Body of pancreas (tissue), 4 donors: Measurements from ENCODE around the gene TIMM13. TPM values are rescaled to one million over a fixed set of nuclear protein-coding genes. Genes with fewer than 3 reads are reported as not detected.
A peak's percentile ranks its signal among the peaks of the same experiment; 100 is the strongest.
"Not testable (repeated sequence)": the region's sequence is repeated elsewhere in the genome, so short reads cannot be mapped to it uniquely, and the experiment has no call there.

Experiments used
- ATAC-seq: fragments of 150-250 bp; one replicate; pipeline ENCODE4 v1.9.1; 2016
- DNase-seq, 4 donors: peaks; one replicate each; pipeline ENCODE4 v3.0.0-alpha.2; 2019
- H3K27ac ChIP-seq, 4 donors: fragments of 200-600 bp; sonication (generic); 1 replicate in 3 of 4; 2 replicates in 1 of 4; pipeline versions ENCODE4 v1.5.1 to v1.6.1; 2016 to 2019; ENCODE audit warnings: mild to moderate bottlenecking in 1 of 4, mixed read lengths in 1 of 4, moderate library complexity in 1 of 4
- H3K27me3 ChIP-seq, 2 donors: fragments of 200-600 bp; sonication (generic); one replicate each; pipeline ENCODE4 v1.6.0; 2016; ENCODE audit warnings: mild to moderate bottlenecking in 1 of 2
- H3K36me3 ChIP-seq, 2 donors: fragments of 200-600 bp; sonication (generic); replicated peaks in 1 of 2; 2 replicates each; pipeline ENCODE4 v1.5.1; 2016; ENCODE audit warnings: low read depth in 2 of 2; ENCODE audit not compliant: insufficient read depth in 1 of 2
- H3K4me1 ChIP-seq: fragments of 200-600 bp; sonication (generic); one replicate; pipeline ENCODE4 v1.6.0; 2016
- H3K4me3 ChIP-seq, 2 donors: fragments of 200-600 bp; sonication (generic); 1 replicate in 1 of 2; 2 replicates in 1 of 2; pipeline ENCODE4 v1.5.1; 2016 to 2019
- H3K9me3 ChIP-seq, 3 donors: fragments of 200-600 bp; sonication (generic); 1 replicate in 2 of 3; 2 replicates in 1 of 3; pipeline ENCODE4 v1.5.1; 2016
- CTCF ChIP-seq, 7 experiments: fragments of 450-650 bp in 4 of 7; fragments of 200-600 bp in 3 of 7; sonication (generic) in 3 of 7; IDR thresholded peaks; one replicate each; pipeline ENCODE4 v1.5.1; 2016 to 2019; ENCODE audit warnings: antibody characterized with exemption in 7 of 7
- POLR2A ChIP-seq, 3 donors: fragments of 450-650 bp; IDR thresholded peaks; one replicate each; pipeline ENCODE4 v1.6.1; 2016; ENCODE audit warnings: antibody characterized with exemption in 3 of 3, mild to moderate bottlenecking in 2 of 3
- WGBS, 2 donors: methylation state at CpG; one replicate each; pipeline ENCODE4 v1.1.5; 2017; 5-methylcytosine and 5-hydroxymethylcytosine counted together
- intact Hi-C: fragments of 100-400 bp; cut with DNase I; formaldehyde crosslinking; loops from one replicate; pipeline ENCODE4 v1.15.1; 2023
- total RNA-seq, 2 donors: library from RNA; depleted of rRNA; stranded (reverse); fragments of >200 nt; gene quantifications; one replicate each; pipeline ENCODE4 v1.1.0, GENCODE V29; 2016

Gene TIMM13
- total RNA-seq, 2 donors from 2014 or later: 16.3 to 36.6 TPM

GRCh38 chr19:2462635-2463421 lies 35.4 kb upstream of the TIMM13 start:
- WGBS, 2 donors: 4 to 17% methylated on average over 30 to 46 of the region's 46 CpGs
- peaks cover 16% of the 10 kb centered on the region for H3K4me1 ChIP-seq
- H3K27ac ChIP-seq: peak overlapping the region in 2 of 4 donors; percentile 32 to 37
- no peaks in the 10 kb centered on the region for H3K36me3 ChIP-seq
- no peaks in the 10 kb centered on the region for H3K9me3 ChIP-seq
- TF ChIP-seq POLR2A (IDR thresholded peaks at IDR 0.05) (no peak), CTCF (IDR thresholded peaks at IDR 0.05) (peak in 1 of 7 experiments; percentile 10)
- no peaks in the 10 kb centered on the region for H3K27me3 ChIP-seq
- peak; percentile 90 for ATAC-seq
- H3K4me3 ChIP-seq: no peak overlapping the region
- peak; percentile 86 to 90 (median 88) for DNase-seq
- intact Hi-C loops: no loop called here

GRCh38 chr19:2461751-2462634 lies 34.6 kb upstream of the TIMM13 start:
- H3K36me3 ChIP-seq: no peaks in the 10 kb centered on the region
- ATAC-seq (peak; percentile 26), DNase-seq (peak; percentile 14 to 39 (median 34))
- WGBS, 2 donors: 3 to 20% methylated on average over 9 to 62 of the region's 62 CpGs
- TF ChIP-seq CTCF (IDR thresholded peaks at IDR 0.05) (peak in 2 of 7 experiments; percentile 22 to 34), POLR2A (IDR thresholded peaks at IDR 0.05) (no peak)
- no peaks in the 10 kb centered on the region for H3K27me3 ChIP-seq
- intact Hi-C loops: no loop called here
- H3K4me3 ChIP-seq: peak overlapping the region in 1 of 2 donors; percentile 52
- H3K9me3 ChIP-seq: no peaks in the 10 kb centered on the region
- H3K27ac ChIP-seq: peak overlapping the region in 1 of 4 donors; percentile 37
- peaks cover 20% of the 10 kb centered on the region for H3K4me1 ChIP-seq

GRCh38 chr19:2460245-2460644 lies 32.9 kb upstream of the TIMM13 start:
- H3K27ac ChIP-seq: no peak overlapping the region
- peaks cover 30% of the 10 kb centered on the region for H3K4me1 ChIP-seq
- DNase-seq: no peak
- no peak overlapping the region for H3K4me3 ChIP-seq
- WGBS, 2 donors: 95 to 100% methylated on average over 1 of the region's 1 CpG
- no peak for TF ChIP-seq POLR2A (IDR thresholded peaks at IDR 0.05)
- no peak for TF ChIP-seq CTCF (IDR thresholded peaks at IDR 0.05)
- H3K27me3 ChIP-seq: no peaks in the 10 kb centered on the region
- no peaks in the 10 kb centered on the region for H3K36me3 ChIP-seq
- no peaks in the 10 kb centered on the region for H3K9me3 ChIP-seq
- no peak for ATAC-seq
- intact Hi-C loops: no loop called here

- intact Hi-C loops, H3K36me3 ChIP-seq, ATAC-seq, H3K27me3 ChIP-seq, DNase-seq, H3K27ac ChIP-seq, H3K4me3 ChIP-seq, H3K9me3 ChIP-seq: not testable (repeated sequence)
- WGBS, 2 donors: 44 to 48% methylated on average over 10 of the region's 10 CpGs
- H3K4me1 ChIP-seq: peaks cover 32% of the 10 kb centered on the region
Observed at GRCh38 chr19:2458776-2459175, 31.4 kb upstream of the TIMM13 start.

GRCh38 chr19:2458054-2458453 lies 30.7 kb upstream of the TIMM13 start:
- intact Hi-C loops: no loop called here
- H3K9me3 ChIP-seq: no peaks in the 10 kb centered on the region
- ATAC-seq: no peak
- H3K27ac ChIP-seq: no peak overlapping the region
- no peak for DNase-seq
- no peak overlapping the region for H3K4me3 ChIP-seq
- H3K36me3 ChIP-seq: no peaks in the 10 kb centered on the region
- WGBS, 2 donors: 75 to 89% methylated on average over 4 to 5 of the region's 5 CpGs
- no peaks in the 10 kb centered on the region for H3K27me3 ChIP-seq
- TF ChIP-seq CTCF (IDR thresholded peaks at IDR 0.05): no peak
- no peak for TF ChIP-seq POLR2A (IDR thresholded peaks at IDR 0.05)
- H3K4me1 ChIP-seq: peaks cover 32% of the 10 kb centered on the region
